ENCODE data around the gene FBXW2.
"Not testable (repeated sequence)": the region's sequence is repeated elsewhere in the genome, so short reads cannot be mapped to it uniquely, and the experiment has no call there.

The FBXW2 gene

GRCh38 chr9:120792898-120793765, at the start of gene FBXW2:
Gene FBXW2 (minus strand): TSS chr9:120793416. CDS start chr9:120788258, 5,158 bp downstream.
- DNase-seq = peak; percentile 78 to 83

- peak in 1 of 2 experiments; percentile 27 for DNase-seq
Measured at GRCh38 chr9:120841930-120842684, 48.9 kb upstream of the FBXW2 start.

DNA sequence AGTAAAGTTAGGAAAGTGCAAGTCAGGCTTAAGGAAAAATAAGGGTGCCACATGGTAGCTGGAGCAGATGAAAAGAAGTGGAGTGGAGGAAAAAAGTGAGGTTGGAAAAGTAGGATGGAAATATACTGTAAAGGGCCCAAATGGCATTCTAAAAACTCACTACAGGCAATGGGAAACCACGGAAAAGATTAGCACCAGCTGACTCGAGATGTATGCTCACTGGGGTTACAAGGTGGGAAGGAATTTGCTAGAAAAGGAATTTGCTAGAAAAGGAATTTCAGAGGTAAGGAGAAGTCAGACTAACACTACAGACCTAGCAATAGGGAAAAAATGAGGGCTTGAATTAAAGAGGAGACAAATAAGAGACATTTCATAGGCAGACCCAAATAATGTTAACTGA, 45.9 kb upstream of the FBXW2 start:
- no peak for DNase-seq

GRCh38 chr9:120837921-120838320, 44.7 kb upstream of the FBXW2 start:
- DNase-seq = no peak

DNA sequence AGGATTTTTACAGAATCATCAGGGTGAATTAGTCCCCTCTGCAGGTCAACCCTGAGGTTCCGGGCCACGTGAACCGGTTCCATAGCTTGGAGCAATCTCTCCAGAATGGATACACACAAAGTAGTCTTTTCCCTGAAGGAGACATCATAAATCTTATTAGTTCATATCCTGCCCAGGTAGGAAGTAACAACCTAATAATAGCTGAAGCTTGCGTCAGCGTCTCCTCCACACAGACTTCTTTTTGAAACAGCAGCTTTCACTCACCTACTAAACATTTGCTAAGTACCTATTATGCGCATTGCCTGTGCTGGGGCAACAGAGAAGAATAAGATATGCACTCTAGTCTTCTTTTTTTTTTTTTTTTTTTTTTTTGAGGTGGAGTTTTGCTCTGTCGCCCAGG, 40.1 kb upstream of the FBXW2 start:
- no peak for DNase-seq

DNA sequence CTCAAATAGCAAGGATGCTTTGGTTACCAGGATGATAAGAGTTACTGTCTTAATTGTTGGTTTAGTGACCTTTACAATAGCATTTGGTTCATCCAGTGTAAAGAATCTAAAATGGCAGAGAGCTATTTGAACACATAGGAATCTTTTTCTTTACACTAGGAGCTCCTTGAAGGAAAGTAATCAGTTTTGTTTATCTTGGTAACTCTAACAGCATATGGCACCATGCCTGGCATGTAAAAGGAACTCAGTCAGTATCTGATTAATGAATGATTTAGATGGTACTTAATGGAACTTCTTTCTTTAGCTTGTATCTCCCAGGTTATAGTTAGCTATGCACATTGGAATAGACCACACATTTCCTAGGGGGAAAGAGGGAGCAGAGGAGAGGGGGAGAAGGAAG, 39.6 kb upstream of the FBXW2 start:
- DNase-seq = no peak

DNA sequence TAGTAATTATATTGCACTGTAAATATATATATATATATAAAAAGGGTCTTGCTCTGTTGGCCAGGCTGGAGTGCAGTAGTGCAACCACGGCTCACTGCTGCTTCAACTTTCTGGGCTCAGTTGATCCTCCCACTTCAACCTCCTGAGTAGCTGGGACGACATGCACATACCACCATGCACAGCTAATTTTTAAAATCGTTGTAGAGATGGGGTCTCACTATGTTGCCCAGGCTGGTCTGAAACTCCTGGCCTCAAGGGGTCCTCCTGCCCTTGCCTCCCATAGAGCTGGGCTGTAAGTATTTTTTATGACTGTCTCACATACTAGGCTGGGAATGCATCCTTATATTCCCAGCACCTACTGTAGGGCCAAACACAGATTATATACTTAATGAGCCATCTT, 37.6 kb upstream of the FBXW2 start:
- no peak for DNase-seq

- DNase-seq = no peak
Measured at GRCh38 chr9:120830151-120830550, 36.9 kb upstream of the FBXW2 start.

DNA sequence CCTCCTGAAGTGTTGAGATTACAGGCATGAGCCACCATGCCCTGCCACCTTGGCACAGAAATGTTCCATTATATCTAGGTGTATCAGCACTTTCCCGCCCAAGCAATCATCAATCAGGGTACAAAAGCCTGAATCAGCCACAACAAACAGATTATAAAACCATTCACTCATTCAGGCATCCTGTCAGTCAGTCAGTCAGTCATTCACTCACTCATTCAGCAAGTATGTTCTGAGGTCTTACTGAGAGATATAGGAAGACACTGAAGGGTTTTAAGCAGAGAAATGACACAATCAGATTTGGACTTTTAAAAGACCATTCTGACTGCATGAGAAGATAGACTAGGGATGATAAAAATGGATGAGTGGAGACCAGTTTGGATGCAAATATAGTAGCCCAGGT, 36.4 kb upstream of the FBXW2 start:
- DNase-seq = no peak

DNA sequence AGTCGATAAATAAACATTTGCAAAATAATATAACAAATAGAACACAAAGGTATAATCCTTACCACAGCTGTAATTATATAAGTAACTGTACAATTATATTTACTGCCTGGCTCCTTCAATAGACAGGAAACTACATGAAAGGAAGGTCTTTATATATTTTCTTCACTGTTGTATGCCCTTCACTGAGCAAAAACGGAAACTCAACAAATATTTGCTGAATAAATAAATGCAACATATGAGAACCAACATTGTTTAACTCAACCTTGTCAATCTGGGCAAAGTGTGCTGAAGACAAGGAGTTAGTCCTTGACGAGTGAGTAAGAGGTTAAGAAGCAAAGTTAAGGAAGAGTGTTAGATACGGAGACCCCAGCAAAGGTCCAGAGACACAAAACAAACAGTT, 26.9 kb upstream of the FBXW2 start:
- DNase-seq = no peak

DNA sequence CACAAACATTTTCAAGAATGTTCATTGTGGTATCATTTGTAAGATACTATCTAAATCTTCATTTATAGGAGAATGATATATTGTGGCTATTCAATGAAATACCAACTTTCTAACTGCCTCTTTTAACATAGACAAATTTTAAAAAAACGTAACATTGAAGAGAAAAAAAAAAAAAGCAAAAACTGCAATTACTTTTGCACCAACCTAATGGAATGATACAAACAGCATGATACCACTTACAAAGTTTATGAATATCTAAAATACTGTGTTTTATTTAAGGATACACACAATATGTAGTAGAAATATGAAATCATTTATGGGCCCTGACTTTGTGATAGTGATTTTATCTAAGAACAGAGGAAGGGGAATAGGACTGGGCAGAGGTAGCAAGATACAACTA, 25.4 kb upstream of the FBXW2 start:
- DNase-seq = no peak

GRCh38 chr9:120815075-120815474, 21.9 kb upstream of the FBXW2 start:
- no peak for DNase-seq

- DNase-seq = no peak
Measured at GRCh38 chr9:120808931-120809330, 15.7 kb upstream of the FBXW2 start.

- DNase-seq = no peak
Measured at GRCh38 chr9:120807607-120808379, 14.6 kb upstream of the FBXW2 start.

DNA sequence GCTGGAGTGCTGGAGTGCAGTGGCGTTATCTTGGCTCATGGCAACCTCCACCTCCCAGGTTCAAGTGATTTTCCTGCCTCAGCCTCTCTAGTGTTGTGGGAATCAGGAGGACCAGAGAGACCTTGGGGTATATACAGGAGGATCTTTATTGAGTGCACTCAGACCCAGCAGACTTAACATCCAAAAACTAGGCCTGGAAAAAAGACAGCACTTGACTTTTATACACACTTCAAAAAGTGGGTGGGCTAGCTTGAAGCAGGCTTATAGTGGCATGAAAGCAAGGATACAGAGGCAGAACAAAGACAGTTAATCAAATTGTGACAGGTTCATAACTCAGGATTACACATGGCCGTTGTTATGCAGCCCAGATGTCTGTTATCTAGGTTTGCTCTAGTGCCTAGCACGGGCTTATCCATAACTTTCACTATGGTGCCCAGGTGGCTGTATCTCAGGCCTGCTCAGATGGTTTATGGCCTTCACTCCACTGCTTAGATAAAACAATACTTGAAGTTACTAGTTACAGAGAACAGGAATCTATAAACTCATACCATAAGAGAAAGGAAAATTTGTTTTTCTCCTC, 11.7 kb upstream of the FBXW2 start:
- DNase-seq = not testable (repeated sequence)

GRCh38 chr9:120801441-120801840, 8.2 kb upstream of the FBXW2 start:
- DNase-seq = no peak

DNA sequence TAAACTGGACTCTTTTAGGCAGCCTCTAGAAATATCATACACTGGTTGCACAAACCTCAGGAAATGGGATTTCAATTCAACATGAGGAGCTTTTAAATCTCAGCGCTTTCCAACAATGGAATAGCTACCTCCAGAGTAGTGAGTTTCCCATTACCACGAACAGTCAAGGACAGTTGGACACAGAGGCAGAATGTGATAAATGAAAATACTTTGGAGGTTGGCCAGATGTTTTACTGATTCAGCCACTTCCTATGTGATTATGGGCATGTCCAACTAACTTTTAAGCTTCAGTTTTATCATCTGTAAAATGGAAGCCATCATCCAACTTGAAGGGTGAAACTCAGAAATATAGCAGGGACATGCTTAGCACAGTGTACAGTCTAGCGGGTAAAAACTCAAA, 2.1 kb downstream of the FBXW2 start:
- no peak for DNase-seq

- no peak for DNase-seq
Measured at GRCh38 chr9:120787933-120788332, 5.3 kb downstream of the FBXW2 start.

- no peak for DNase-seq
Measured at GRCh38 chr9:120783602-120784047, 9.6 kb downstream of the FBXW2 start.

- DNase-seq = no peak
Measured at GRCh38 chr9:120781236-120781635, 12.0 kb downstream of the FBXW2 start.

- DNase-seq = no peak
Measured at GRCh38 chr9:120780367-120780766, 12.8 kb downstream of the FBXW2 start.

DNA sequence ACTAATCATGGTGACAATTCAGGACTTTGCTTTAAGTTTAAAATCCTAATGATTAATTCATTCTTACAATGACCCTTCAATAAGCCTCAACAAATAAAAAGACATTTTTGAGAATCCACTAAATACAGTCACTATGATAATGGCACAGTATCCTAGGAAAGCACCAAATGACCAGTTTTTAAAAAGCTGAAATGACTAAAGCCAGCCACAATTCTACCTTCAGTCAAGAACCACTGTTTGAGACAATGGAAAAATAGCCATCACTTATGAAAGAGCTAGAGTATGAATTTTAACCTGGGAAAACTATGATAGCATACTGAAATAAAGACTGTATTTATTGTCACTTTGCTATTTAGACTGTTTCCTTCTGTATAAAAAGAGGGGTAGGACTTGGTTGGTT, 14.0 kb downstream of the FBXW2 start:
- DNase-seq = no peak

GRCh38 chr9:120778758-120779157, 14.5 kb downstream of the FBXW2 start:
- DNase-seq = no peak
